Hepatocyte (in vitro differentiated cells): ENCODE results near the gene EFHC2.

Source experiments
- CTCF ChIP-seq: fragments of 200-600 bp; sonication (generic); IDR thresholded peaks from 2 replicates; pipeline ENCODE4 v1.5.1; 2016; ENCODE audit warnings: antibody characterized with exemption, mild to moderate bottlenecking; ENCODE audit not compliant: poor library complexity
- EZH2 ChIP-seq: fragments of 200-600 bp; sonication (generic); IDR thresholded peaks from 2 replicates; pipeline ENCODE4 v1.6.1; 2016; ENCODE audit warnings: antibody characterized with exemption, mild to moderate bottlenecking, borderline replicate concordance

GRCh38 chrX:44280116-44280515 lies 63.4 kb downstream of the EFHC2 start:
- TF ChIP-seq CTCF = no peak
- TF ChIP-seq EZH2 = no peak
